ENCODE measurements around the gene ZKSCAN1.

DNA sequence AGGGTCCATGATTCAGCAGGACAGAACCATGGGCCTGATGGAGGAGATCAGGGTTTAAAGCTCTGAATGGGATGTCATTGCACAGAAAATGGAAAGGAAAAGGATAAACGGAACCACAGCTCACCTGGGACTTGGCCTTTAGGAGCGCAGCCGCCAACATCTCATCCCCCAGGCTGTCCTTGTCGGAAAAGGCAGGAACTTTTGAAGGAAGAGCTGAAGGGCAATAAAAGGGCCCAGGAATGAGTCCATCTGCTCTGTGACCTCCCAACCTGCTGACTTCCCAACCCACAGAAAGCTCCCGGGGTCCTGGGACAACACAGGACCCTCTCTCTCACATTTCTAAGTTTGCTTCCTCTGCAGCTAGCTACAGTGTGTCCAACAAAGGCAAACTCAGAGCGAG, 60.0 kb downstream of the ZKSCAN1 start:
- TF ChIP-seq POLR2A (IDR thresholded peaks at IDR 0.05), result no peak
- TF ChIP-seq, protein P1, sequence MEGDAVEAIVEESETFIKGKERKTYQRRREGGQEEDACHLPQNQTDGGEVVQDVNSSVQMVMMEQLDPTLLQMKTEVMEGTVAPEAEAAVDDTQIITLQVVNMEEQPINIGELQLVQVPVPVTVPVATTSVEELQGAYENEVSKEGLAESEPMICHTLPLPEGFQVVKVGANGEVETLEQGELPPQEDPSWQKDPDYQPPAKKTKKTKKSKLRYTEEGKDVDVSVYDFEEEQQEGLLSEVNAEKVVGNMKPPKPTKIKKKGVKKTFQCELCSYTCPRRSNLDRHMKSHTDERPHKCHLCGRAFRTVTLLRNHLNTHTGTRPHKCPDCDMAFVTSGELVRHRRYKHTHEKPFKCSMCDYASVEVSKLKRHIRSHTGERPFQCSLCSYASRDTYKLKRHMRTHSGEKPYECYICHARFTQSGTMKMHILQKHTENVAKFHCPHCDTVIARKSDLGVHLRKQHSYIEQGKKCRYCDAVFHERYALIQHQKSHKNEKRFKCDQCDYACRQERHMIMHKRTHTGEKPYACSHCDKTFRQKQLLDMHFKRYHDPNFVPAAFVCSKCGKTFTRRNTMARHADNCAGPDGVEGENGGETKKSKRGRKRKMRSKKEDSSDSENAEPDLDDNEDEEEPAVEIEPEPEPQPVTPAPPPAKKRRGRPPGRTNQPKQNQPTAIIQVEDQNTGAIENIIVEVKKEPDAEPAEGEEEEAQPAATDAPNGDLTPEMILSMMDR (IDR thresholded peaks at IDR 0.05), result no peak

Data from heart left ventricle (tissue), 13 donors.